Karpas-422 (cell line): ENCODE measurements around the gene CTBP2. TPM values are rescaled to one million over a fixed set of nuclear protein-coding genes. Genes with fewer than 3 reads are reported as not detected.
"Not testable (repeated sequence)": the region's sequence is repeated elsewhere in the genome, so short reads cannot be mapped to it uniquely, and the experiment has no call there.

Experiments used
- DNase-seq: peaks from one replicate; pipeline ENCODE4 v3.0.0-alpha.2; 2015
- H2AFZ ChIP-seq: fragments of 200-600 bp; sonication (generic); 2 replicates; pipeline ENCODE4 v1.6.1; 2014; ENCODE audit warnings: antibody characterized with exemption, low read length, mixed read lengths
- H3K27ac ChIP-seq: fragments of 200-600 bp; sonication (generic); 2 replicates; pipeline ENCODE4 v1.5.1; 2014; ENCODE audit warnings: mild to moderate bottlenecking, low read length, moderate library complexity
- H3K27me3 ChIP-seq: fragments of 200-600 bp; sonication (generic); 2 replicates; pipeline ENCODE4 v1.6.1; 2014; ENCODE audit warnings: low read length, mixed read lengths
- H3K36me3 ChIP-seq: fragments of 200-600 bp; sonication (generic); 2 replicates; pipeline ENCODE4 v1.6.1; 2014; ENCODE audit warnings: low read length, mixed read lengths; ENCODE audit not compliant: insufficient read depth
- H3K4me1 ChIP-seq: fragments of 200-600 bp; sonication (generic); 2 replicates; pipeline ENCODE4 v1.6.1; 2014; ENCODE audit warnings: mild to moderate bottlenecking, low read length, mixed read lengths
- H3K4me2 ChIP-seq: fragments of 200-600 bp; sonication (generic); 2 replicates; pipeline ENCODE4 v1.6.1; 2014; ENCODE audit warnings: low read length, low read depth, mild to moderate bottlenecking; ENCODE audit not compliant: poor library complexity, severe bottlenecking
- H3K4me3 ChIP-seq: fragments of 200-600 bp; sonication (generic); 2 replicates; pipeline ENCODE4 v1.5.1; 2014; ENCODE audit warnings: mild to moderate bottlenecking, antibody characterized with exemption, low read length, mixed read lengths
- H3K79me2 ChIP-seq: fragments of 200-600 bp; sonication (generic); 2 replicates; pipeline ENCODE4 v1.6.1; 2014; ENCODE audit warnings: mild to moderate bottlenecking, low read length, mixed read lengths
- H3K9ac ChIP-seq: fragments of 200-600 bp; sonication (generic); 2 replicates; pipeline ENCODE4 v1.6.0; 2014; ENCODE audit warnings: low read length
- H3K9me2 ChIP-seq: fragments of 200-600 bp; sonication (generic), shearing (Covaris generic); replicated peaks from 2 replicates; pipeline ENCODE4 v1.6.0; 2014; ENCODE audit warnings: mild to moderate bottlenecking, low read length, moderate library complexity; ENCODE audit not compliant: insufficient read depth
- H3K9me3 ChIP-seq: fragments of 300-700, 200-600 bp; sonication (generic); 2 replicates; pipeline ENCODE4 v1.6.1; 2014; ENCODE audit warnings: low read length, mixed read lengths
- H4K20me1 ChIP-seq: fragments of 200-600 bp; sonication (generic); 2 replicates; pipeline ENCODE4 v1.6.1; 2014; ENCODE audit warnings: mild to moderate bottlenecking, antibody characterized with exemption, low read length, low read depth; ENCODE audit not compliant: insufficient read depth
- total RNA-seq: library from RNA; depleted of rRNA; stranded (reverse); fragments of >200 nt; shearing (Covaris generic); gene quantifications from 2 replicates; pipeline ENCODE4 v1.2.3, GENCODE V29; 2014; ENCODE audit warnings: low replicate concordance

The CTBP2 gene
- total RNA-seq, 1 experiment from 2014 or later: 0.15 TPM

DNA sequence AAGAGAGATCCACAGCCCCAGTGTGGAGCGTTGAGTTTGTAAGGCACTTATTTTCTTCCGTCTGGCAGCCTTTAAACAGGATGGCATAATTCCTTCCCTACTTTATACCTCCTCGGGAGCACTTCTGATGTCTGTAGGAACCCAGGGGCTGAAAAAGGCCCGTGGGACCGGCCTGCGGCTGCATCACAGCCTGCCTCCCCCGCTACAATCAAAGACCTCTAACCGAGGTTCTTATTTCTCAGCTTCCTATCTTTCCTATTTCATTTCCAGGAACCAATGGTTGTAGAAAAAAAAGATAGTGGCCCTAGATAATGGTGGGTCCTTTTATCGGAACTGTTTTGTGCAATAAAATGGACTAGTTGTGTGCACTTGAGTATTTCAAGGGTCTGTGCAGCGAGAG lies 4.1 kb upstream of the CTBP2 start:
- no peaks in the 10 kb centered on the region for H3K4me1 ChIP-seq
- no peak overlapping the region for H3K4me2 ChIP-seq
- H3K27ac ChIP-seq: no peak overlapping the region
- H4K20me1 ChIP-seq: no peaks in the 10 kb centered on the region
- no peak overlapping the region for H2AFZ ChIP-seq
- H3K79me2 ChIP-seq: no peaks in the 10 kb centered on the region
- H3K36me3 ChIP-seq: no peaks in the 10 kb centered on the region
- H3K9me3 ChIP-seq: no peaks in the 10 kb centered on the region
- no peak for DNase-seq
- no peaks in the 10 kb centered on the region for H3K27me3 ChIP-seq
- no peaks in the 10 kb centered on the region for H3K9me2 ChIP-seq
- H3K4me3 ChIP-seq: no peak overlapping the region
- H3K9ac ChIP-seq: no peak overlapping the region

DNA sequence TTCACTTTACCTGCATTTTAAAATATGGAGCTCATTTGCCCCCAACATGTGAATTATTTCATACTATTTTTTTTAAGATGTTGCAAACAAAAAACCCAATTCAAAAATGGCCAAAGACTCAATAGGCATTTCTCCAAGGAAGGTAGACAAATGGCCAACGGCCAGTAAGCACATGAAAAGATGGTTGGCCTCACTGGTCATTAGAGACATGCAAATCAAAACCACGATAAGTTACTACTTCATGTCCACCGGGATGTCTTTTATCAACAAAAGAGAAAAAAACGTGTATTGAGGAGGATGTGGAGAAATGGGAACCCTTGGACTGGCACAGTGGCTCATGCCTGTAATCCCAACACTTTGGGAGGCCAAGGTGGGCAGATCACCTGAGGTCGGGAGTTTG lies 3.4 kb upstream of the CTBP2 start:
- H2AFZ ChIP-seq: no peak overlapping the region
- H3K9me3 ChIP-seq: no peaks in the 10 kb centered on the region
- no peak overlapping the region for H3K27ac ChIP-seq
- no peak overlapping the region for H3K4me3 ChIP-seq
- no peaks in the 10 kb centered on the region for H3K27me3 ChIP-seq
- no peak overlapping the region for H3K4me2 ChIP-seq
- H3K4me1 ChIP-seq: no peaks in the 10 kb centered on the region
- H4K20me1 ChIP-seq: no peaks in the 10 kb centered on the region
- no peaks in the 10 kb centered on the region for H3K36me3 ChIP-seq
- no peak for DNase-seq
- no peaks in the 10 kb centered on the region for H3K9me2 ChIP-seq
- no peak overlapping the region for H3K9ac ChIP-seq
- no peaks in the 10 kb centered on the region for H3K79me2 ChIP-seq

DNA sequence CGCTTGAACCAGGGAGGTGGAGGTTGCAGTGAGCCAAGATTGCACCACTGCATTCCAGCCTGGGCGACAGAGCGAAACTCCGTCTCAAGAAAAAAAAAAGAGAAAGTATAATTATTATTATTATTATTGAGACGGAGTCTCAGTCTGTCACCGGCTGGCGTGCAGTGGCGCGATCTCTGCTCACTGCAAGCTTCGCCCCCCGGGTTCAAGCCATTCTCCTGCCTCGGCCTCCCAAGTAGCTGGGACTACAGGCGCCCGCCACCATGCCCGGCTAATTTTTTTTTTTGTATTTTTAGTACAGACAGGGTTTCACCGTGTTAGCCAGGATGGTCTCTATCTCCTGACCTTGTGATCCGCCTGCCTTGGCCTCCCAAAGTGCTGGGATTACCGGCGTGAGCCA lies 2.9 kb upstream of the CTBP2 start:
- H3K27ac ChIP-seq, H3K9me2 ChIP-seq, H3K9ac ChIP-seq, H4K20me1 ChIP-seq, H3K4me2 ChIP-seq, H3K9me3 ChIP-seq, H3K4me1 ChIP-seq, H3K27me3 ChIP-seq, DNase-seq, H3K36me3 ChIP-seq, H3K79me2 ChIP-seq, H3K4me3 ChIP-seq, H2AFZ ChIP-seq: not testable (repeated sequence)

DNA sequence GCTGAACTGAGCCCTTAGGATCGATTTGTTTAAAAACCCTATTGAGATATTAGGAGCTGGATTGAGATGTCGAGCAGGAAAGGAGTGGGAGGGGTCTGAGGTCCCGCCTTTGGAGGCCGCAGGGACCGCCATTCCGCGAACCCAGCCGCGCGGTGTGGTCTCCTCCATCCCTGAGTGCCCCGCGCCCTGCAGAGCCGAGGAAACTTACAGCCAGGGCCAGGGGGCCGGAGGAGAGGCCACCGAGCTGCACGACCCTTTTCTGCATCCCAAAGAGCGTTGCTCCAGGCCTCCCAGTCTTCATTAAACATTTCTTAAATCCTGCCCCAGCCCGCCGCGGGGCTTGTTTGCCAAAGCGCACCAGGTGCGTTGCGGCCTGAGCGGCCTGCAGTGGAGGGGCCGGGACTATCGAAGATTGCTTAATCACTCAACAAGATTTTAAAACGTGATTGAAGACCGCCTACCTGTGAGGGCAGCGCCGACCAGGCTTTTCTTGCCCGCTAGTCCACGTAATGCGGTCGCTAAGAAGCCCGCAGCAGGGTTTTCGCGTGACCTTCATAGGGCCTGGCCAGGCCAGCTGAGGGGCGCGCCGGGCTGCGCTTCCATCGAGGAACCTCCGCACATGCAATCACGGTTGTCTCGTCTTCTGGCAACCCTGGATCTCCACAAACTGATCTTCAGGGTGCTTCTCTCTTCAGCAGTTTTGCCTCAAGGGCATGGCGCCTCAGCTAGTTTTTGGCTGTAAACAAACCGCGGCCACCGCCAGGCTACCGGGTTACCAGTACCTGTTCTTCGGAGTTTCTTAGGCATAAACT lies 2.0 kb upstream of the CTBP2 start:
- DNase-seq: no peak
- Histone ChIP-seq H3K9me2 (no peaks in the 10 kb centered on the region), H3K9ac (no peak overlapping the region), H3K4me3 (no peak overlapping the region), H3K79me2 (no peaks in the 10 kb centered on the region), H3K4me1 (no peaks in the 10 kb centered on the region), H4K20me1 (no peaks in the 10 kb centered on the region), H3K9me3 (no peaks in the 10 kb centered on the region), H3K4me2 (no peak overlapping the region), H2AFZ (no peak overlapping the region), H3K27ac (no peak overlapping the region), H3K27me3 (no peaks in the 10 kb centered on the region), H3K36me3 (no peaks in the 10 kb centered on the region)

DNA sequence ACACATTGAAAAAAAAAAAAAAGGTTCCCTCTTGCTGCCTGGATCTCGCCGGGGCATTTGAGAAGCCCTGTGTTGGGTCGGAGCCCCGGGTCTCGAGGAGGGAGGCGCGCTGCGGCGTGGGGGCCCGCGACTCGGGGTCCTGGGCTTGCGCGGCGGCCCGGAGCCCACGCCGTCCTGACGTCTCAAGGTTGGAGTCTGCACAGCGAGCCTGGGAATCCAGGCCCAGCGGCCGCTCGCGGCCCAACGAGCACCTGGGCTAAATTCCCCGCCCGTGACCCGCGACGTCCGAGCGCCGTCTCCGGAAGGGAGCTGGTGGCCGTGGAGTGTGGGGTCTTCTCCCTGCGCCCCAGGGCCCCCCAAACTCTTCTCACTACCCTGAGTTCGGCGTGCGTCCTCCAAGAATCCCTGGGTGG lies 1.4 kb upstream of the CTBP2 start:
- no peak for DNase-seq
- no peaks in the 10 kb centered on the region for H4K20me1 ChIP-seq
- H3K27me3 ChIP-seq: no peaks in the 10 kb centered on the region
- H3K4me3 ChIP-seq: no peak overlapping the region
- no peaks in the 10 kb centered on the region for H3K9me3 ChIP-seq
- H3K27ac ChIP-seq: no peak overlapping the region
- H3K79me2 ChIP-seq: no peaks in the 10 kb centered on the region
- no peak overlapping the region for H3K9ac ChIP-seq
- no peak overlapping the region for H2AFZ ChIP-seq
- H3K4me1 ChIP-seq: no peaks in the 10 kb centered on the region
- H3K36me3 ChIP-seq: no peaks in the 10 kb centered on the region
- no peaks in the 10 kb centered on the region for H3K9me2 ChIP-seq
- no peak overlapping the region for H3K4me2 ChIP-seq

DNA sequence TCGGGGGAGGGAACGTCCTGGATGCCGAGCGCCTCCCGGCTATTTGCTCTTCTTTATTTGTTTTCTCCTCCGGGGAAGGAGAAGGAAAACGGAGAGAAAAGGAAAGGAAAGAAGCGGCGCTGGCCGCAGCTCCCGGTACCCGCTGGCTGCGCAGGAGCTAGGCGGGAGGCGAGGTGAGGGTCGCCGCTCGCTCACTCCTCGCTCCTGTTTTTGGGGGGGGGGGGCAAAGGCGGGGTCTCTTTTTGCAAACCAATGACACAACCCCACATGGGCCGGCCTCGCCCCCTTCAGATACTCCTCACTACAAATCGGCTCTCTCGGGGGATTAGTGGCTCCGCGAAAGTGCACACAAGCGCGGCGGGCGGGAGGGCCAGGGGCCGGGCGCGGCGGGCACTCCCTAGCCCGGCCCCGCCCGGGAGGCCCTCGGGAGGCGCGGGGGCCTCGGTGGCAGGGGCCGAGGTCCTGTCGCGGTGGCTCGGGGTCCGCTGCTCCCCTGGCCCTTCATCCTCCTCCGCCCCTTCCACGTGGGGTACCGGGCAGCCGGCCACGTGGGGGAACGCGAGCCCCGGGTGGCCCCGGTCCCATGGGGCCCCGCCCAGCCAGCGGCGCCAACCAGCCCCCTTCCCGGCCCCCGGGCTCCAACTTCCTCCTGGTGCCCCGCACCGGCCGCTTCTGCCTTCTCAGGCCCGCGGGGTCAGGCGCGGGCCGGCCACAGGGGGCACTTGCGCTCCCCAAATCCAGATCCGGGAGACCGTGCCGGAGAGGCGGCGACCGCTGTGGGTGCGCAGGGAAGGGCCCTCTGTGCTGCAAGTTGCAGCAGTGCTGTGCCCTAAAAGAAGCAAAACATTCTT lies 718 bp upstream of the CTBP2 start:
- Histone ChIP-seq H4K20me1 (no peaks in the 10 kb centered on the region), H3K4me3 (no peak overlapping the region), H3K79me2 (no peaks in the 10 kb centered on the region), H3K9me3 (no peaks in the 10 kb centered on the region), H3K36me3 (no peaks in the 10 kb centered on the region), H3K27me3 (no peaks in the 10 kb centered on the region), H3K4me1 (no peaks in the 10 kb centered on the region), H3K4me2 (no peak overlapping the region), H2AFZ (no peak overlapping the region), H3K27ac (no peak overlapping the region), H3K9me2 (no peaks in the 10 kb centered on the region), H3K9ac (no peak overlapping the region)
- no peak for DNase-seq

DNA sequence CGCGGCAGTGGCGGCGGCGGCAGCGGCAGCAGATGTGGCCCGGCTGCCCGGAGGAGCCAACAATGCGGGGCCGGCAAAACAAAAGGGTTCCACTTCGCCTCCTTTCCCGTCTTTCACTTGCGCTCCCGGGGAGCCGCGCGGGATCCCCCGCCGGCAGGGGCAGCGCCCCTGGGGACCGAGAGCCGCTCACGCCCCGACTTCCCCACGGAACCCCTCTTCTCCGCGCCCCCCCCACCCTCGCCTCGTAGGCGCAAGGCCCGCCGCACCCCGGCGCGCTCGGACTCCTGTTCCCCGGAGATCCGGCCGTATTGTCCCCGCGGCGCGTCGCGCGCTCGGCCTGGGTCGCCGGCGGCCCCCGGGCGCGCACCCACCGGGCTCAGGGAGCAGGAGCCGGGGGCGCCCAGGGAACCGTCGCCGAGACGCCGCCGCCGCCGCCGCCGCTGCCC lies 854 bp downstream of the CTBP2 start:
- no peak overlapping the region for H3K27ac ChIP-seq
- no peak for DNase-seq
- H3K9me2 ChIP-seq: no peaks in the 10 kb centered on the region
- H3K27me3 ChIP-seq: no peaks in the 10 kb centered on the region
- no peaks in the 10 kb centered on the region for H4K20me1 ChIP-seq
- peak overlapping the region; percentile 51 for H3K4me2 ChIP-seq
- H3K9me3 ChIP-seq: no peaks in the 10 kb centered on the region
- no peaks in the 10 kb centered on the region for H3K79me2 ChIP-seq
- H2AFZ ChIP-seq: no peak overlapping the region; the same call in 1 of the 2 replicates
- H3K9ac ChIP-seq: peak overlapping the region; percentile 51
- H3K4me1 ChIP-seq: no peaks in the 10 kb centered on the region
- peak overlapping the region; percentile 57; the same call in 1 of the 2 replicates for H3K4me3 ChIP-seq
- H3K36me3 ChIP-seq: no peaks in the 10 kb centered on the region
